ENCODE results near the gene SALL4.
"Not testable (repeated sequence)": the region's sequence is repeated elsewhere in the genome, so short reads cannot be mapped to it uniquely, and the experiment has no call there.

Gene SALL4

DNA sequence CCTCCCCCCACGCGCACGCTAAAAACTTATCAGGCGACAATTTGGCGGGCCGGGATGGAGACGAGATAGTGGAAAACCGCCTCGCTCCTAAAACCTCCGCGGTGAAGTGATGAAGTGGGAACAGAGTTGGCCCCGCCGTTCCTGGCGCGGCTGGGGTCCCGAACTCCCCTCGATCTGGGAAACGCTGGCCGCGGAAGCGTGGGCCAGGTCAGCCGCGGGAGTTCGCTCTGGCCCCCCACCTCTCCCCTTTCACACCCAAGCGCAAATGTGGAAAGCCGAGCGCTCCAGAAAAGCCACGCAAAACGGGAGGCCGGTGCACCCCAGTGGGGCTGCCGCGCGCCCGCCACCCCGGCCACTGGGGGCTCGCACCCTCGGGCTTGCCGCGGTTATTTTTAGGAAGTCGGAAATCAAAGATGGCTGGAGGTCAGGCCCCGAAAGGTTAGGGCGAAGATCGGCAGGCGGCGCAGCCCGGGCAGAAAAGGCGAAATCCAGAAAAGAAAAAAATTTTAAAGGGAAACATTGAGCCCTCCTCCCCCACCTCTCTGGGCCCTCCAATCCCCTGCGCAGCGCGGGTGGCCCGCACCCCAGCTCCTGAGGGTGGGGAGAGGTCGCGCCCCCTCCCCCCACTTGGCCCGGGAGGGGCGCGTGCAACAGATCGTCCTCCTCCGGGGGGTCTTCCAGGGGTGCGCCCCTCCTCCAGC is 1.0 kb downstream of the SALL4 start:
- DNase-seq (ENCODE audit: low read depth): no peak

DNA sequence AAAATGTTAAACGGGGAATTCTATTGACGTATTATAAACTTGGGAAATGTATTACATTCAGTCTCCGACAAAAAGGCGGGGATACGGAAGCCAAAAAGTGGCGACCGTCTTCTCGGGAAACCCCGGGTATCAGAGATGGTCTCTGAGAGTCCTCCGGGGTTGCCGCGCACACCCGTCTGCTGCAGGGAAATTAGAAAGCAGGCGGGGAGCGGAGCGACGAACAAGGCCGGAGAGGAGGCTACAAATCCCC is 1.5 kb downstream of the SALL4 start:
- no peak for DNase-seq (ENCODE audit: low read depth)

DNA sequence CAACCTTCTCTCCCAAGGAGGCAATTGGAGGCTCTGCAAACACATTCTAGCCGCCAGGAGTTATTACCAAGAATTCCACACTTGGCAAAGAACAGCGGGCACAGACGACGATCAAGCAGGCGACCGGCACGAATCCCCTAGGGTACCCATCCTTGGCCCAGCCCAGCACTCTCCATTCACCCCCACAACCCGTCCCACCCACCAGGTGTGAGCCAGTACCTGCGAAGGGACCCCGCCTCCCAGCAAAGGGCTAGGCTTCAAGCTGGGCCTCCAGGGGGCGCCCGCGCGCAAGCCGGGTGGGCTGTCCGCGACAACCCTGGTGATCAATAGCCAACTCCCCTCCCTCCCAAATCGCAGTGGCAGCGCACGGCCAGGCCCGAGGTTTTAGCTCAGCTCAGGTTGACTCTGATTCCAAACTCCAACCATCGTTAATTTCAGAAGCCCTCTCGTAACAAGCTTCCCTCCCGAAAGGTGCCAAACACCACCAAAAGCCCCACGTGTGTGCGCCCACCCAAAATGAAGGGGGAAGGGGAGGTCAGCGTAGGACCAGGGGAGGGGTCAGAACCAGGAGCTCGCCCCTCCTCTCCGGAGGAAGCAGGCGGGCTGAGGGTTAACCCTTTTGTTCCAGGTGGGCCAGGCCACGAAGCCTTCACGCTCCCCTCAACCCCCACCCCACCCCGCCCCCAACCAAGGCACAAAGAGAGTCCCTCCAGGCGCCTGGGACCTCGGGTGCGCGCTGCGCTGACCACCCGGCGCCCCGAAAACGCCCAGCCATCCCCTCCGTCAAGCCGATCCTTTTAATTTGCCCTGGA is 2.1 kb downstream of the SALL4 start:
- peak; percentile 50 for DNase-seq (ENCODE audit: low read depth)

DNA sequence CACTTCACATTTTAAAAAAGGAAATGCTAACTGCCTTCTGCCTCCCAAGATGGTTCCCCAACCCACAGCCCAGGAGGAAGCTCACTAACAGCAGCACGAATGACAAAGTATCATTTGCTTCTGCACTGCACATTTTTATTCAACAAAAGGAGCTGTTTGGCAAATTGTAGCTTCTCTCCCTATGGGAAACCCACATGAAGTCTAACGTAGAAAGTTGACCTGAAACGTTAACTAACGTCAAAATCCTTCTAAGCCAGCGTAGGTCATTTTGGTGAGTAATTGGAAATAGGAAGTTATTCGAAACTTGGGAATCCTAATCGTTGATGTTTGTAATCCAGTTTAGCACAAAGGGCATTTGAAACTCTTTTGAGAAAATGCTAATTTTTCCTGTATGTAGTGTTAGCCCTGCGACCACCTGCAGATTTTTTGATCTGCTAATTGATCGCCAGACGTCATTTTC is 2.9 kb downstream of the SALL4 start:
- DNase-seq (ENCODE audit: low read depth): no peak

DNA sequence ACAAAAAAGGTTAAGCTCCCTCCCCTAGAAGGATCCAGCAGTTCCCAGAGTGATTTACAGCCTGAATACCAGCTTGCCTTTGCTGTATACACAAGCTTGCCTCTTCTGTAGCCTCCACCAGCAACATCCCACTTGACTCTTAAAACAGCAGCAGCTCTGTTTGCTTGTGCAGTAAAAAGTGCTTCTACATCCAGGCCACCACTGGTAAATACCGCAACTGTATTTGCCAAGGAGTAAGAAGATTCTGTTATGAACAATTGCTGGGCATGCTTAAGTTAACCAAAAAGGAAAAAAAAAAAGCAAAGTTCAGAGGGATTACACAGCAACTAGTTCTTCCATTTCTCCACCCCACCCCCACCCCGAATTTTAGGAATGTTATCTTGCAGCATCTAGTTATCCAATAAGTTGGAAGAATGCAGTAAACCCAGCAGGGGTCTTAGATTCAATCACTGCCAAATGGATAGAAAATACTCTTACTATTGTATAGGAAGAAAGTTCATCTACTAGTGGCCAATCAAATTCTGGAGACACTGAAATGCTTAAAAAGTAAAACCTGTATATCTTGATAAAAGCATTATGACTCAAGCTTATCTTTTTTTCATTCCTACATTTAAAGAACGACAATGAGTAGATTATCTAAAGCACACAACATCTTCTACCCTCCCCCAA is 4.8 kb downstream of the SALL4 start:
- DNase-seq (ENCODE audit: low read depth): no peak

DNA sequence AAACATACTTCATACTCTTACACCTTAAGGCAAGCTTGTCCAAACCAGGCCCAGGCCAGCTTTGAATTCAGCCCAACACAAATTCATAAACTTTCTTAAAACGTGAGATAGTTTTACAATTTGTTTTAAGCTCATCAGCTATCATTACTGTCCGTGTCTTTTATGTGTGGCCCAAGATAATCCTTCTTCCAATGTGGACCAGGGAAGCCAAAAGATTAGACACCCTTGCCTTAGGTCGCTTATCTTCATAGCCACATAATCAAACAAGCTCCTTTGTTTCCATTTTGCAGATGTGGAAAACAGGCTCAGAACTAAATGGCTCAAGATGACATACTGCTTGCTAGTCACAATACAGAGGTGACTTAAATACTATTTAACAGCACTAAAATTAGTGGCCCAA is 6.0 kb downstream of the SALL4 start:
- DNase-seq (ENCODE audit: low read depth): no peak

DNA sequence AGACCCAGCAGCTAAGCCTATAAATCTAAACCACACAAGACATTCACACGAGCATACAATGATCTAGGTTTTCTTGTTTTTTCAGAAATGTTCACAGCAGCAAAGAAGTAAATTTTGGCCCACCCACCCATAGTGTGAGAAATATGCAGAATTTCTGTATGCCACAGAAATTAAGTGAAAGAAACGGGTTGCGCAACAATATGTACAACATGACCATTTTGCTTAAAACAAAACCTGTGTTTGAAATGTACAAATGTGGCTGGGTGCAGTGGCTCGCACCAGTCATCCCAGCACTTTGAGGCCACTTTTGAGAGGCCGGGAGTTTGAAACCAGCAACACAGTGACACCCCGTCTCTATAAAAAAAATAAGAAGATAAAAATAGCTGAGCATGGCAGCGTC is 9.4 kb downstream of the SALL4 start:
- DNase-seq (ENCODE audit: low read depth): no peak

DNA sequence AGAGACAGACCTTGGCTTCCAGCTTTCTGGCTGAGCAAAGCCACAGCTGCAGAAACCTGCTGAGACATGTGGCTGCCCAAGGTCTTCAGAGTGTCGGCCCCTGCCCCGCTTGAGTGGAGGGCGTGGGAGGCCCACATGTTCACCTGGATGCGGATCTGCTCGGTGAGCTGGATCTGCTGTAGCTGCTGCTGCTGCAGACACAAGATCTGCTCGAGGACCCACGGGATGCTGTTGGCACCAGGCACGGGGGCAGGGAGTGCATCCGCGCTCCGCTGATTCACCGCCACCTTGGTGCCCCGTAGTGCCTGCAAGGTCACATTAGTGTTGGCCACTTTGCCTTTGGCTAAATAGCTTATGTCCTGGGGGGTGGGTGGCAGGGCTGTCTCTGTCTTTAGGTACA is 10.7 kb downstream of the SALL4 start:
- no peak for DNase-seq (ENCODE audit: low read depth)

DNA sequence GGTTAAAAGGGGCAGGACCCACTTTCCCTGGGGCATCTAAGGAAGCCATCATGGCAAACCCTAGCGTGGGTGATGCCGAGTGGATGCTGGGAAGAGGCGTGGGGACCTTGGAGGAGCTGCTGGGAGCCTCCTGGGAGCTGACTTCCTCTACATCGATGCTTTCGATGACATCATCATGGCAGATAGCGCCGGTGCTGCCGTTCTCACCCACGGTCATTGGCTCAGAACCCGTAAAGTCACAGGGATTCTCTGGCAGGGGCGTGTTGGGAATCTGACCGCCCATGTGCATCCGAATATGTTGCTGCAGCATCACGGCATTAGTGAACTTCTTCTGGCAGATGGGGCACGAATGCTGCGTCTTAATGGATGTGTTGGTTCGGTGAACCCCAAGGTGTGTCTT is 12.1 kb downstream of the SALL4 start:
- no peak for DNase-seq (ENCODE audit: low read depth)

DNA sequence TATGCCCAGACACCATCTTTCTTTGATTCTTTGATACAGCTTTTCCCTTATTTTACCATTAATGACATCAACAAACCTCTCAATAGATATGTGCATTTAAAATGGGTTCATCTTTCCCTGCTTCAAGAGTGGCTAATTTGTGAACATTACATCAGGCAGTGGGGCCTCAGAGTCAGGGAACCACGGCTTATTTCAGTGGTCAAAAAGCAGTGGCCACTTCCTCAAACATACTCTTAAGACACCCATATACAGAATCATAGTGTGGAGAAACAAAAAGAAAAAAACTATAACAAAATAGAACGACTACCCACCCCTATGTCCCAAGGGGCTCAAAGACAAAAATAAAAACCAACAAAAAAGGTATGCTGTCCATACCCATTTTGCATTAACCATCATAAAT is 12.9 kb downstream of the SALL4 start:
- DNase-seq (ENCODE audit: low read depth): no peak

DNA sequence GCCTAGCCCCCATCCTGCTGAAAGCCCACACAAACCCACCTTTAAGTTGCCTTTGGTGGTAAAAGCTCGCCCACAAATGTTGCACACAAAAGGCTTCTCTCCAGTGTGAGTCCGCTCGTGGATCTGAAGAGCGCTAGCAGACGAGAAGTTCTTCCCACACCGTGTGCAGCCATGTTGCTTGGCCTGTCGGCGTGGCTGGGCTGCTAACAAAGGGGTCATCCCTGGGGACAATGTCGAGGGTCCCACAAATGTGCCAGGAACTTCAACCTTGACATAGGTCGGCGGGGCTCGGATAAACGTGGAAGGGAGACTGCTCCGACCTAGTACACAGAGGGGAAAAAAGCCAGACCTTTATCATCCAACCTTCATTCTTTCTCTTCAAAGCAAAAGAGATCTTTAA is 13.5 kb downstream of the SALL4 start:
- no peak for DNase-seq (ENCODE audit: low read depth)

DNA sequence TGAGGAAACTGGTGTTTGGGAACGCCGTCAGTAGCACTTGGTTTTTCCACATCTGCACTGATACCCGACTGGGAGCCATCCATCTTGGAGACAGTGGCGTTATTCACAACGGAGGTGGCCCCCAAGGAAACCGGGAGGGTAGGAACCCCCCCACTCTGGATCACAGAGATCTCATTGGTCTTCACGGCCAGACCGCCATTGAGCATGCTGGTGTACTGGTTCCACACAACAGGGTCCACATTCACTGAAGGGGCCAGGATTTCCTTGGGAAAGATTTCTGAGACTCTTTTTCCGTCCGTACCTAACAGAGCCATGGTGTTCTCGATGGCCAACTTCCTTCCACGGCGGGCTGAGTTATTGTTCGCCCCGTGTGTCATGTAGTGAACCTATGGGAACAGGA is 18.0 kb downstream of the SALL4 start:
- DNase-seq (ENCODE audit: low read depth): no peak

DNA sequence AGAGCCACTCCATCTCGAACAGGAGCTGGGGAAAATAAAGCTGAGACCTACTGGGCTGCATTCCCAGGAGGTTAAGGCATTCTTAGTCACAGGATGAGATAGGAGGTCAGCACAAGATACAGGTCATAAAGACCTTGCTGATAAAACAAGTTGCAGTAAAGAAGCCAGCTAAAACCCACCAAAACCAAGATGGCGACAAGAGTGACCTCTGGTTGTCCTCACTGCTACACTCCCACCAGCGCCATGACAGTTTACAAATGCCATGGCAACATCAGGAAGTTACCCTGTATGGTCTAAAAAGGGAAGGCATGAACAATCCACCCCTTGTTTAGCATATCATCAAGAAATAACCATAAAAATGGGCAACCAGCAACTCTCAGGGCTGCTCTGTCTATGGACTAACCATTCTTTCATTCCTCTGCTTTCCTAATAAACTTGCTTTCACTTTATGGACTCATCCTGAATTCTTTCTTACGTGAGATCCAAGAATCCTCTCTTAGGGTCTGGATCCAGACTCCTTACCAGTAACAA is 24.0 kb downstream of the SALL4 start:
- DNase-seq (ENCODE audit: low read depth): not testable (repeated sequence)

DNA sequence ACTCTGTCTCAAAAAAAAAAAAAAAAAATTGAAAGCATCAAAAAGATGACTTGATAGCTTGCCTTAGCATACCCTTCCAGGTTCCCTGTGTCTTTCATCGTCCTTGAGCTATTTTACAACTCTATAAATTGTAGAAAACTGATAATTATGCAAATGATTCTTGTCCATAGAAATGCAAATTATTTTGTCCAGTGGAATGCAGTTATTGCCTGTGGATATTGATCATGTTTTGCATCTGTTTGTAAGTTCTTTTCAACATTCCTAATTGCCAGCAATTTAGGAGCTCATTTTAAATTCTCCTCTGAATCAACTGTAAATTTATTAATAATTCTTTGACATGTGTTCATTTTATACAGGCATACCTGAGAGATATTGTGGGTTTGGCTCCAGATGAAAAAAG is 27.1 kb downstream of the SALL4 start:
- DNase-seq (ENCODE audit: low read depth): no peak

DNA sequence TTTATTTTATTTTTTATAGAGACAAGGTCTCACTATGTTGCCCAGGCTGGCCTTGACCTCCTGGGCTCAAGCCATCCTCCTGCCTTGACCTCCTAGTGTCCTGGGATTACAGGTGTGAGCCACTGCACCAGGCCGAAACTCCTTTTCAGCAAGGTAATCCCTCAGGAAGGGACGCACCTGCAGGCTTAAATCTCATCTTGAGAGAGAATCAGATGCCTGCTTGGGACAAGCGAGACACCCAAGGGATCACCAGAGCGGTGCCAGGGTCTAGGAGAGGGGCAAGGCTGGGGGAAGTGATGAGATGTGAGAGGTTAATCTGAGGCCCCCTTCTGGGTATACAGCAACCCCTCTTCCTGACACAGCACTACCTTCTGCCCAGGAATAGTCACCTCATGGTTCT is 30.1 kb downstream of the SALL4 start:
- DNase-seq (ENCODE audit: low read depth): no peak

DNA sequence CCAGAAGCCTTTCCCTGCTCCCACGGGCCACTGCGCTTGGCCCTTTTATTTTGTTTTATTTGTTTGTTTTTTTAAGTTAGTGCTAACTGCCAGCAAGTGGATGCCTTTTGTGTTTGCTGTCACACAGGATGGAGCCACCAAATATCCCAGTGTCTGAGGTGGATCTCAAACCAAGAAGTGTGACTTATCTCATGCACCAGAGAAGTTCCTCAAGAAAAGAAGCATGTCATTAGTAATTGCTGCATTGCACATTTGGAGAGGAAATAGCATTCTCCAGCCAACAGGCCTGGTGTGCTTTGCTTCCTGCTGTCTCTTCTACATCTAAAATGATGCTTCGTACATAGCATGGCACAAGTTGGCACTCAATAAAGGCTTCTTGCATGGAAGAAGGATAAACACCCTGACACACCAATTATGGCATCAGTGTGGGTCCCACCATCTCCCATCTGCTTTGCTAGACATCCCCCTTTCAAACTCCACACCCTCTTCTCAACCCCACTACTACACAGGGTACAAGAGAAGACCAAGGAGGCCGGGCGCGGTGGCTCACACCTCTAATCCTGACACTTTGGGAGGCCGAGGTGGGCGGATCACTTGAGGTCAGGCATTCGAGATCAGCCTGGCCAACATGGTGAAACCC is 32.2 kb downstream of the SALL4 start:
- no peak for DNase-seq (ENCODE audit: low read depth)

DNA sequence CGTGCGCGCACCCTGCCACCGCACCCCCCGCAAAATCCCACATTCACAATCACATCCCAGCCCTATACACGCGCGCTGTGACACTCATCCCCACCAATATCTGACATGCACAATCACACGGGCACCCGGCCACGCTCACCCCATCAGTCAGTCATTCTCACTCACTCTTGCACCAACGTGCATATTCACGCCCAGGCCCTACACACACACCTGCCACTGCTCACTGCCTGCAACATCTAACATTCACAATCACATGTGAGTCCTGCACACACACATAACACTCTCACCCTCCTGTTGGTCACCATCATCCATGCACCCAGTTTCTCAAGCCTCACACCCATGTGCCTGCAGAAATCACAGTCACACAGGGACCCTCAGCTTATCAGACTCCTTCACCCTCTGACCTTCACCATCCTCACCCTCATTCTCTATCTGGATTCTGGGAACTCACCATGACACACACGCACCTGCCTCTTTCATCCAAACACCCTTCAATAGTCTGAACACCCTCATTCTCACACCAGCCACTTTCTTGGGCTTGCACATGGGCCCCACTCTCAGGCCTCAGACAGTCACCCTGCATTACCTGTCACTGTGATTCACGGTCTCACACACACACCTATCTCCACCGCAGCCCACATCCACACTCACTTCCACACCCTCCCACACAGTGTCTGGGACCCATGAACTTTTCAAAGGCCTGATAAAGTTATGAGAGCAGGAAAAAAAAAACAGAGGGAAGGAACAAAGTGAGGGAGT is 33.4 kb downstream of the SALL4 start:
- DNase-seq (ENCODE audit: low read depth): no peak

DNA sequence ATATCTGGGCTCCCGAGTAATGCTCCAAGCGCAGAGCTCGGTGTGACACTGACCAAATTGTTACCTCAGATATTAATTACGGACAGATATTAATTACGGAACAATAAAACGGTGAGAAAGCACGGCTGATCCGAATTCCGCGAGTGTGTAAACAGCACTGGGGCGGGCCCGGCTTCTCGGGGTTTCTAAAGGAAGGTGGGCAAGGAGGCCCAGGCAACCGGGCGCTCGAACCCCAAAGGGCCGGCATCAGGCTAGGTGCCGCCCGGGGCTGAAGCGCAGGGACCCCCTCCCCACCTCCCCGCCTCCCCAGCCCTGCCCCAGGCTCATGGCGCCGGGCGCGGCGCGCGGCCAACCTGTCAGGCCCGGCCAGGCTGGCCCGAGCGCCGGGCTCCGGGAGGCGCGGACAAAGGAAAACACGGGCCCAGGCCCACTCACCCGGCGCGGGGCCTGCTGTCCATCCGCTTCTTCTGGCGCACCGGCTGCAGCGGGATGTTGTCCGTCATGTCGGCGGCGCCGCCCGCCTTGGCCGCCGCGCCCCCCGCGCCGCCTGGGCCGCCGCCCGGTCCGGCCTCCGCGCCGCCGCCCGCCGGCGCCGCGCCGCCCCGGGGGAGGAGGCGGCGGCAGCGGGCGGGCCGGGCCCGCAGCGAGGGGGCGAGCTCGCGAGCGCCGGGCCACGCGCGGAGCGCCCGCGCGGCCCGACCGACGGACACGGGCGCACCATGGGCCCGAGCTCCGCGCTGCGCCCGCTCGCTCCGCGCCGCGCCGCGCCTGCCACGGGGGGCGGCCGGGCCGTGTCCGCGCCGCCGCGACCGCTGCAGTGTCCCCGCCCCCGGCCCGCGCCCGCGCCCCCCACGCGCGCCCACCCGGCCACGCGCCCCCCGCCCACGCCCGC is 34.2 kb downstream of the SALL4 start, which contains the start of gene ATP9A:
TSS of gene ATP9A (minus strand) at position 524 of the 892 bp plus-strand sequence. CDS start at position 503, 21 bp downstream.
- no peak for DNase-seq (ENCODE audit: low read depth)

DNA sequence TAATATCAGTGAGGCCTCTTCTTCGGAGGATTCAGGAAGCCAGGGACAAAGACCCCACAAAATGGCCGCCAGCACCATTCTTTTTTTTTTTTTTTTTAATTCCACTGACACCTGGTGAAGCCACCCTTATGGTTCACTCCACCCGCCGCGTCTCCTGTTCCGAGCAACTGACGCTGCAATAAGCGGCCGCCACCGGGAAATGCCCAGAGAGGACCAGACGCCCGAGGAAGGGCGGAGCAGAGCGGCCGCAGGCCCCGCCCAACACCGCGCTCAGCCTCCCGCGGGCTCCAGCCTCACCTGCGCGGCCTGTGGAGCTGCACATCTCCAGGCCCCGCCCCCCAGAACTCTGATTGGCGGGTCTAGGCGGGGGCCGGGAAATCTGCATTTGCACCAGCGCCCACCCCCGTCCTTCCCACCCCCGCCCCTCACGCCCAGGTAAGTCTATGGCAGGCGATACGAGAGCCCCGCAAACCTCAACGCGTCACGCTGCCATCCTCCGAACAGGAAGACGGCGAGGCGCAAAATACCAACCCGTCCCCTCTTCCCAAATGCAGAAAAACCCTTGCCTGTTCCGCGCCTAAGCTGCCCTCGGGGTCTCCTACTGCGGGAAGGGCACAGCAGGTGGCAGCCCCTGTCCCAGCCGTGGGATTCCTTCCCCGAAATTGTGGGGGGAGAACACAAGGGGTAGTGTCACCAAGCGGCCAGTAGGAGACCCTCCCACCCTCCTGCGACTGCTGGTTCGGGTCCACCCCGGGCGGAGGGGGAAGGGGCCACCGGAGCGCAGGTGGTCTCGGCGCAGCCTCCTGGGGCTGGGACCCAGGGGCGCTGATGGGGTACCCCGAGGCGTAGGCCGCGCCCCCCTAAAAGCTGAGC is 35.1 kb downstream of the SALL4 start:
- peak; percentile 3 for DNase-seq (ENCODE audit: low read depth)

DNA sequence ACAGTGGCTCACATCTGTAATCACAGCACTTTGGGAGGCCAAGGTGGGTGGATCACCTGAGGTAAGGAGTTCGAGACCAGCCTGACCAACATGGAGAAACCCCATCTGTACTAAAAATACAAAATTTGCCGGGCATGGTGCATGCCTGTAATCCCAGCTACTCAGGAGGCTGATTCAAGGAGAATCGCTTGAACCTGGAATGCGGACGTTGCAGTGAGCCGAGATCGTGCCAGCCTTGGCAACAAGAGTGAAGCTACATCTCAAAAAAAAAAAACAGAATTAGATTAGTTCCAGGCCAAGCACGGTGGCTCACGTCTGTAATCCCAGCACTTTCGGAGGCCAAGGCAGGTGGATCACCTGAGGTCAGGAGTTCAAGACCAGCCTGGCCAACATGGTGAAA is 36.9 kb downstream of the SALL4 start:
- DNase-seq (ENCODE audit: low read depth): not testable (repeated sequence)
